NCI-H1930 (cell line): ENCODE measurements around the gene ANKEF1.
A peak's percentile ranks its signal among the peaks of the same experiment; 100 is the strongest.
"Not testable (repeated sequence)": the region's sequence is repeated elsewhere in the genome, so short reads cannot be mapped to it uniquely, and the experiment has no call there.

ENCODE experiments used
- DNase-seq, 2 experiments: peaks; one replicate each; lab custom pipeline; 2025; lab: John Stamatoyannopoulos, UW

ANKEF1 gene

DNA sequence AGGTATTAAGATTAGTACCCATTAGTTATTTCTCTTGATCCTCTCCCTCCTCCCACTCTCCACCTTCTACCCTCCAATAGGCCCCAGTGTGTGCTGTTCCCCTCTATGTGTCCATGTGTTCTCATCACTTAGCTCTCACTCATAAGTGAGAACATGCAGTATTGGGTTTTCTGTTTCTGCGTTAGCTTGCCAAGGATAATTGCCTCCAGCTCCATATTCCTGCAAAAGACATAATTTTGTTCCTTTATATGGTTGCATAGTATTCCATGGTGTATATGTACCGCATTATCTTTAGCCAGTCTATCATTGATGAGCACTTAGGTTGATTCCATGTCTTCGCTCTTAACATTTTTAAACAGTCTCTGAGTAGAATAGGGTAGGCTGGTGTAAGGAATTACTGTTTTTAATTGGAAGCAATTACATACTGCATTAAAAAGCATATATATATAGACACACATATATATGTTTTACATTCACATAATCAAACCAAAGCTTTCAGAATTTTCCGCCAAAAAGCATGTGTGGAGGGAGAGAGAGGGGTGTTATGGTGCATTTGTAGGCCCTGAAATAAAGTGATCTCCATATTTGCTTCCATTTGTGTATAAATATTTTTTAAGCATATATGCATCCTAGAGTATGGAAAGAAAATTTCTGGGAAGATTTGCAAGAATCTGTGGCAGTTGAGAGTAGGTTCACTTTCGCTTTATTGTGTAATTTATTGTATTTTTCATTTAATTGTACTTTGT is 709 bp upstream of the ANKEF1 start:
- no peak for DNase-seq

GRCh38 chr20:10036321-10036720 is 1.5 kb downstream of the ANKEF1 start:
- not testable (repeated sequence) for DNase-seq

- DNase-seq = no peak
These were observed 5.5 kb downstream of the ANKEF1 start for GRCh38 chr20:10040070-10040975.

DNA sequence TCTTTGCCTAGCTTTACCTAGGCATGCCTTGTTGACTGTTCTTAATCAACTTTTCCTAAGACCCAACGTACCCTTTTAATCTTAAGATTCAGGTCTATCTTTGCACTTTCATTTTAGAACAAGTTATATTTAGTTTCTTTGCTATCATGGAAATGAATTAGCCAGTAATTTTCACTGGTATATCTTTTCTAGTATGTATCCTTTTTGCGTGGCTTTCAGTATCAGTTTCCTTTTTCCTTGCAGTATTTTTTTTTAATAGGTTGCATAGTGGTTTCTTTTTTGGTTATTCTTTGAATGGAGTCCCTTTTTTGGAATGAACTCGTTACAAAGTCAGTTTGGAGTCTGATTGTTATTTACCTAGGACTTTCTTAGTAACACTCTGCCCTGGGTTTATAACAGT is 7.3 kb downstream of the ANKEF1 start:
- no peak for DNase-seq

- peak in 1 of 2 experiments; percentile 5 for DNase-seq
These were observed 12.6 kb downstream of the ANKEF1 start for GRCh38 chr20:10047427-10047826.

- no peak for DNase-seq
These were observed 16.4 kb downstream of the ANKEF1 start for GRCh38 chr20:10051185-10051584.

- DNase-seq = no peak
These were observed 24.2 kb downstream of the ANKEF1 start for GRCh38 chr20:10059006-10059405.

DNA sequence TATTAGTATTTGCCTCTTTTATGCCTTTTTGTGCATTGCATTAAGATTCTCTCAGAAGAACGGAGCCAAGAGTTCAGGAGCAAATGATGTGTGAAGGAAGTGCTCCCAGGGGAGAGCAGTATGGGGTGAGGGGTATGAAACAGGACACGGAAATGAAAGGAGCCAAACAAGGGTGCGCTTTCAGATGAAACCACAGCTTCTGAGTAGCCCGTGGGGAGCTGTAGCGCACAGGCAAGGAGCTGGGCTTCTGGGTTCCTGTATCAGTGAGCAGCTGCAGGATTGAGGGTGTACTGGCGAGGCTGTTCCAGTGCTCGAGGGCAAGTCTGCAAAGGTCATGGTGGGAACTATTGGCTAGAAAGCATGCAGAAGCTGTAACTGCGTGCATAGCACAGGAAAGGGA is 25.4 kb downstream of the ANKEF1 start:
- no peak for DNase-seq

- no peak for DNase-seq
These were observed 26.9 kb downstream of the ANKEF1 start for GRCh38 chr20:10061641-10062040.

DNA sequence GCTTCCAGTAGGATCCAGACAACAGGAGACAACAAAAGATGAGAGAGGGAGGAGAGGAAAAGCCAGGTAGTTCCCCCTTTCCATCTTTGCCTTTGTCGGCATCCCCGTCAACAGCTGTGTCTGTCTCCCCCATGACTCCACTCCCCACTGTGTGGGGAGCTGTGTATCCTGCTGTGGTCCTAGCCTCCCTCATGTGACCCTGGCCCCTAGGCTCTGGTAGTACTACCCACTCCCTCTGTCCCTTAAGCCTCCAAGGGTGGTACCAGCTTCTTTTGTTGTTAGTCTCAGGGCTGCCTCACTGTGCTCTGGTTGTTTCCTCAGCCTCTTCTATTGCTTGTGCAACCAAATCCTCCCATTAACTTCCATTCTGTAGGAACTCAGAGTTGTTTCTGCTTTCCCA is 28.7 kb downstream of the ANKEF1 start:
- no peak for DNase-seq

DNA sequence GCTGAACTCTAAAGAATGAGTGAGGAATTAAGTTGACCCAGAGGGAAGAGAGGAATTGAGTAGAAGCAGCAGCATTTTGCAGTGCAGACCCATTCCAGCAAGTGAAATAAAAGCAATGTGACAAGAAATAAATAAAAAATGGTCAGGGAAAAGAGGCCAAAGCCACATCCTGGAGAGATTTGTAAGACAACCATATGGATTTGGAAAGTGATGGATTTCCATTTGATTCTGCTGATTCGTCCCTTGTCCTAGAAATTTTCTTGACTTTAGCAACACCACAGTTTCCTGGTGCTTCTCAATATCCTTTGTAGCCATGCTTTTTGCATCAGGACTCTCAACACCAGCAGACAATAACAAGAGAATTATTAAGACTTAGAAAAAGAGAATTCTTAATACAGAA is 29.8 kb downstream of the ANKEF1 start:
- DNase-seq = no peak

GRCh38 chr20:10065154-10065833 is 30.5 kb downstream of the ANKEF1 start:
- DNase-seq = no peak

DNA sequence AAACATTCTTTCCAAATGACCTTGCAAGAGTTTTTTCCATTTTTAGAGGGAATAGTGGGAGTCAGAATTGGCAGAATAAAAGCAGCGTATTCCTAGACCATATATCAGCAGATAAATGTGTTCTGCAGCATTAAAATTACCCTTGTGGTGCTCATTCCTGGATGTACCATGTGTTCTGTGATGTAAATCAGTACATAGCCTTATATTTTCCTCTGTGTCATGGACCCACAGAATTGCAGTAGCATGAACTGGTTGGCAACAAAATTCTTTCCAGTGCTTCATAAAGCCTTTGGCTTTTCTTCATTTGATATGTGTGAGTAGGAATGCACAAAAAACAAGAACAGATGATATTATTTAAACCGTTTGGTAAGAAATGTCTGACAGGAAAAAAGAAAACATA is 32.5 kb downstream of the ANKEF1 start:
- no peak for DNase-seq

GRCh38 chr20:10074513-10074912 is 39.7 kb downstream of the ANKEF1 start:
- no peak for DNase-seq

GRCh38 chr20:10075606-10076005 is 40.8 kb downstream of the ANKEF1 start:
- DNase-seq = no peak

- no peak for DNase-seq
These were observed 41.6 kb downstream of the ANKEF1 start for GRCh38 chr20:10076126-10077080.

GRCh38 chr20:10077081-10077471 is 42.3 kb downstream of the ANKEF1 start:
- no peak for DNase-seq

DNA sequence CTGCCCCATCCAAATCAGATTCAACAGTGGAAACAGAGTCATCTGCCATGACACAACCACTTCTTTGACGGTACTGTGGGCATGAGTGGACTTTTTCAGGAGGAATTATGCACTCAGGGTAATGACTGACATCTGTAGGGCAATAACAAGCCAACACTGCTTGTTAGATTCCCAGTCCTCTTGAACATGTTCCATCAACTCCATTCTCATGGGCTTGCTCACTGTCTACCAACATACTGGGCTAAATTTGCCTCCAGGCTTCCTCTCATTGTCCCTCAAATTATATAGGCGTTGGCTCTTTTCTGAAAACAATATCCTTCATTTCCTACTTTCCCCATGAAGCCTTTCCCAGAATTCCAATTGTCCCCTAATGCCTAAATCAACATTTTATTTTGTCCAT is 43.1 kb downstream of the ANKEF1 start:
- no peak for DNase-seq

DNA sequence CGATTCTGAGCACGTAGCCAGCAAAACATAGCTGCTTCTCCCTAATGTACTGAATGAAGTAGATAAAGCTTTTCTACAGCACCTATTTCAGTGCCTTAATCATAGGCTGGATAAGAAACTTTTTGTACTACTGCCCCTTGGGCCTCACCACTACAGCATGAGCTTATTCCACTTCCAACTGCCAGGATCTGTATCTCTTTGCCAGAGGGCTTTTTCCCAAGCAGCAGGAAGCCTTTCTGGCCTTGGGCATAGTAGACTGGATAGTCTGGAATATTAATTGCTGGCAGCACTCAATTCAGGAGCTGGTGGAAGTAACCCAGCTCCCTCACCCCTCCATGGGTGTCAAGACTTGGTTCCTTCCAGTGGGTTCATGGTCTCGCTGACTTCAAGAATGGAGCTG is 43.6 kb downstream of the ANKEF1 start:
- DNase-seq = no peak

- DNase-seq = no peak
These were observed 45.2 kb downstream of the ANKEF1 start for GRCh38 chr20:10079964-10080363.

- DNase-seq = no peak
These were observed 45.8 kb downstream of the ANKEF1 start for GRCh38 chr20:10080574-10080973.
